ENCODE results near the gene DSCAML1.

The DSCAML1 gene

GRCh38 chr11:117438371-117439000, 358.5 kb downstream of the DSCAML1 start:
- DNase-seq, result no peak

GRCh38 chr11:117437791-117438130, 359.3 kb downstream of the DSCAML1 start:
- DNase-seq, result no peak

GRCh38 chr11:117437041-117437790, 359.8 kb downstream of the DSCAML1 start:
- no peak for DNase-seq

GRCh38 chr11:117435326-117435725, 361.7 kb downstream of the DSCAML1 start:
- DNase-seq, result no peak

- DNase-seq, result no peak
Measured at GRCh38 chr11:117434481-117434880, 362.5 kb downstream of the DSCAML1 start.

- DNase-seq, result no peak
Measured at GRCh38 chr11:117433717-117434116, 363.3 kb downstream of the DSCAML1 start.

GRCh38 chr11:117431436-117431835, 365.6 kb downstream of the DSCAML1 start:
- DNase-seq, result no peak

GRCh38 chr11:117430293-117430955, 366.6 kb downstream of the DSCAML1 start:
- no peak for DNase-seq

- no peak for DNase-seq
Measured at GRCh38 chr11:117428856-117429229, 368.2 kb downstream of the DSCAML1 start.

- DNase-seq, result no peak
Measured at GRCh38 chr11:117428186-117428855, 368.7 kb downstream of the DSCAML1 start.

- no peak for DNase-seq
Measured at GRCh38 chr11:117427356-117427874, 369.6 kb downstream of the DSCAML1 start.

GRCh38 chr11:117426941-117427340, 370.1 kb downstream of the DSCAML1 start:
- DNase-seq, result no peak

GRCh38 chr11:117426297-117426685, 370.7 kb downstream of the DSCAML1 start:
- peak; percentile 10 for DNase-seq

GRCh38 chr11:117425679-117426296, 371.2 kb downstream of the DSCAML1 start:
- DNase-seq, result no peak

GRCh38 chr11:117424781-117425180, 372.2 kb downstream of the DSCAML1 start:
- DNase-seq, result no peak

- DNase-seq, result no peak
Measured at GRCh38 chr11:117423046-117423575, 373.9 kb downstream of the DSCAML1 start.

GRCh38 chr11:117421476-117421875, 375.5 kb downstream of the DSCAML1 start:
- DNase-seq, result no peak

GRCh38 chr11:117421041-117421440, 376.0 kb downstream of the DSCAML1 start:
- DNase-seq, result no peak

GRCh38 chr11:117420598-117420997, 376.4 kb downstream of the DSCAML1 start:
- DNase-seq, result no peak

GRCh38 chr11:117420143-117420485, 376.9 kb downstream of the DSCAML1 start:
- DNase-seq, result no peak

- DNase-seq, result no peak
Measured at GRCh38 chr11:117419482-117420142, 377.4 kb downstream of the DSCAML1 start.
